RWPE1 (cell line): ENCODE results near the gene SH3TC2.

Source experiments
- CTCF ChIA-PET: fragments of 350-600 bp; sonication (Branson Sonifier 250); formaldehyde crosslinking; extraction: SDS; loops from one replicate; lab custom pipeline; 2021; lab: Yijun Ruan, JAX
- POLR2A ChIA-PET: fragments of 400-600 bp; formaldehyde crosslinking; extraction: SDS; loops from one replicate; lab custom pipeline; 2020; ENCODE audit warnings: antibody characterized with exemption; ENCODE audit not compliant: low non-redundant PET; lab: Yijun Ruan, JAX
- DNase-seq: peaks from one replicate; pipeline ENCODE4 v3.0.0; 2012; ENCODE audit warnings: low spot score
- H3K27ac ChIP-seq: fragments of 450-650 bp; 2 replicates; pipeline ENCODE4 v1.5.1; 2017
- CTCF ChIP-seq: fragments of 450-650 bp; conservative IDR thresholded peaks from 2 replicates; pipeline ENCODE4 v1.5.1; 2017; ENCODE audit warnings: low read depth, mild to moderate bottlenecking

The SH3TC2 gene

GRCh38 chr5:148963664-148964063, 99.2 kb downstream of the SH3TC2 start:
- POLR2A ChIA-PET, result no interaction called here
- no peak for DNase-seq
- CTCF ChIA-PET, result no interaction called here
- TF ChIP-seq CTCF, result no peak
- no peak overlapping the region for H3K27ac ChIP-seq

- no peak for TF ChIP-seq CTCF
- no peak for DNase-seq
- ChIA-PET CTCF (interaction anchor here (0.5 kb wide), 2 partner anchors 304 to 306 kb away, joined by 3 read pairs; no protein-coding TSS in a partner anchor), POLR2A (no interaction called here)
- H3K27ac ChIP-seq, result no peak overlapping the region
These were observed 100.0 kb downstream of the SH3TC2 start for GRCh38 chr5:148962761-148963324.

GRCh38 chr5:148962200-148962550, 100.7 kb downstream of the SH3TC2 start:
- no peak for TF ChIP-seq CTCF
- ChIA-PET CTCF (interaction anchor here (0.5 kb wide), 1 partner anchor 306 kb away, joined by 3 read pairs; no protein-coding TSS in a partner anchor), POLR2A (no interaction called here)
- DNase-seq, result no peak
- H3K27ac ChIP-seq, result peak overlapping the region; percentile 27; the same call in 1 of the 2 replicates

- H3K27ac ChIP-seq, result peak overlapping the region; percentile 27; the same call in 1 of the 2 replicates
- POLR2A ChIA-PET, result no interaction called here
These were observed 101.3 kb downstream of the SH3TC2 start for GRCh38 chr5:148961261-148962199.

GRCh38 chr5:148960070-148960769, 102.6 kb downstream of the SH3TC2 start:
- no peak overlapping the region for H3K27ac ChIP-seq
- DNase-seq, result no peak
- POLR2A ChIA-PET, result no interaction called here
- no peak for TF ChIP-seq CTCF
- CTCF ChIA-PET, result interaction anchor here (0.9 to 3.0 kb wide), 2 partner anchors 75 to 219 kb away, joined by 3 to 10 read pairs; no protein-coding TSS in a partner anchor

More at GRCh38 chr5:148961261-148962199, 101.3 kb downstream of the SH3TC2 start:
- DNase-seq, result no peak
- TF ChIP-seq CTCF, result no peak
- CTCF ChIA-PET, result no interaction called here
